ENCODE data around the gene TMPRSS9.
A peak's percentile ranks its signal among the peaks of the same experiment; 100 is the strongest.

The TMPRSS9 gene

DNA sequence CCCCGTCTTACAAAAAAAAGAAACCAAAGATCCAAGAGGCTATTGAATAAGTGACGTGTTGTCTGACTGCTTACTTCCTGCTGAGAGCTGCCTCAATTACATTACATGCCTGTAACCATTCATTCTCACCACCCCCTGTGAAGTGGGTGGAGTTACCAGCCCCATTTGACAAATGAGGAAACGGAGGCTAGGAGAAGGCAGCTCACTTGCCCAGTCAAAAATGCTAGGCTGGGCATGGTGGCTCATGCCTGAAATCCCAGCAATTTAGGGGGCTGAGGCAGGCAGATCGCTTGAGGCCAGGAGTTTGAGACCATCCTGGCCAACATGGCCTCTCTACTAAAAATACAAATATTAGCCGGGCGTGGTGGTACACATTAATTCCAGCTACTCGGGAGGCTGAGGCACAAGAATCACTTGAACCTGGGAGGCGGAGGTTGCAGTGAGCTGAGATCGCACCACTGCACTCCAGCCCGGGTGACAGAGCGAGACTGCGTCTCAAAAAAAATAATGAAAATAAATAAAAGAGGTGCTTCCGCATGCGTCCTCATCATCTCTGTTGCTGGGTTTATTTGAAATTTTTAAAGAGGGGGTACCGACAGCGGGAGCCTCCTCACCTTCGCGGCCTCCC, 32.2 kb upstream of the TMPRSS9 start (continued):
- TF ChIP-seq, protein P1, sequence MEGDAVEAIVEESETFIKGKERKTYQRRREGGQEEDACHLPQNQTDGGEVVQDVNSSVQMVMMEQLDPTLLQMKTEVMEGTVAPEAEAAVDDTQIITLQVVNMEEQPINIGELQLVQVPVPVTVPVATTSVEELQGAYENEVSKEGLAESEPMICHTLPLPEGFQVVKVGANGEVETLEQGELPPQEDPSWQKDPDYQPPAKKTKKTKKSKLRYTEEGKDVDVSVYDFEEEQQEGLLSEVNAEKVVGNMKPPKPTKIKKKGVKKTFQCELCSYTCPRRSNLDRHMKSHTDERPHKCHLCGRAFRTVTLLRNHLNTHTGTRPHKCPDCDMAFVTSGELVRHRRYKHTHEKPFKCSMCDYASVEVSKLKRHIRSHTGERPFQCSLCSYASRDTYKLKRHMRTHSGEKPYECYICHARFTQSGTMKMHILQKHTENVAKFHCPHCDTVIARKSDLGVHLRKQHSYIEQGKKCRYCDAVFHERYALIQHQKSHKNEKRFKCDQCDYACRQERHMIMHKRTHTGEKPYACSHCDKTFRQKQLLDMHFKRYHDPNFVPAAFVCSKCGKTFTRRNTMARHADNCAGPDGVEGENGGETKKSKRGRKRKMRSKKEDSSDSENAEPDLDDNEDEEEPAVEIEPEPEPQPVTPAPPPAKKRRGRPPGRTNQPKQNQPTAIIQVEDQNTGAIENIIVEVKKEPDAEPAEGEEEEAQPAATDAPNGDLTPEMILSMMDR (tag by site-specific recombination; IDR thresholded peaks at IDR 0.05), result 0 out of 2 replicates have a peak, but pooled peaks have one; percentile 6
- TF ChIP-seq ZBTB10 (tag by site-specific recombination; IDR thresholded peaks at IDR 0.05) (0 out of 2 replicates have a peak, but pooled peaks have one; percentile 29), ZBTB21 (tag by site-specific recombination; IDR thresholded peaks at IDR 0.05) (peak; percentile 61; the same call in 1 of the 2 replicates), ZNF501 (tag by site-specific recombination; IDR thresholded peaks at IDR 0.05) (no peak), GLIS1 (tag by site-specific recombination; IDR thresholded peaks at IDR 0.05) (peak; percentile 86)
- TF ChIP-seq, protein P2, sequence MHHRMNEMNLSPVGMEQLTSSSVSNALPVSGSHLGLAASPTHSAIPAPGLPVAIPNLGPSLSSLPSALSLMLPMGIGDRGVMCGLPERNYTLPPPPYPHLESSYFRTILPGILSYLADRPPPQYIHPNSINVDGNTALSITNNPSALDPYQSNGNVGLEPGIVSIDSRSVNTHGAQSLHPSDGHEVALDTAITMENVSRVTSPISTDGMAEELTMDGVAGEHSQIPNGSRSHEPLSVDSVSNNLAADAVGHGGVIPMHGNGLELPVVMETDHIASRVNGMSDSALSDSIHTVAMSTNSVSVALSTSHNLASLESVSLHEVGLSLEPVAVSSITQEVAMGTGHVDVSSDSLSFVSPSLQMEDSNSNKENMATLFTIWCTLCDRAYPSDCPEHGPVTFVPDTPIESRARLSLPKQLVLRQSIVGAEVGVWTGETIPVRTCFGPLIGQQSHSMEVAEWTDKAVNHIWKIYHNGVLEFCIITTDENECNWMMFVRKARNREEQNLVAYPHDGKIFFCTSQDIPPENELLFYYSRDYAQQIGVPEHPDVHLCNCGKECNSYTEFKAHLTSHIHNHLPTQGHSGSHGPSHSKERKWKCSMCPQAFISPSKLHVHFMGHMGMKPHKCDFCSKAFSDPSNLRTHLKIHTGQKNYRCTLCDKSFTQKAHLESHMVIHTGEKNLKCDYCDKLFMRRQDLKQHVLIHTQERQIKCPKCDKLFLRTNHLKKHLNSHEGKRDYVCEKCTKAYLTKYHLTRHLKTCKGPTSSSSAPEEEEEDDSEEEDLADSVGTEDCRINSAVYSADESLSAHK (tag by site-specific recombination; IDR thresholded peaks at IDR 0.05), result no peak

- H3K4me3 ChIP-seq (ENCODE audit: low read depth, low read length), result peak within 1 kb of the TSS; percentile 92
- ChIA-PET POLR2A (interaction anchor here (0.7 to 1.7 kb wide), 9 partner anchors 10 to 147 kb away, joined by 3 to 6 read pairs (median 4); partner anchors contain the start of gene GADD45B), CTCF (interaction anchor here (1.7 kb wide), 1 partner anchor 54 kb away, joined by 4 read pairs; no protein-coding TSS in a partner anchor)
- peak within 1 kb of the TSS; percentile 90 for H3K27ac ChIP-seq (ENCODE audit: extremely low read depth, low read depth, low read length)
- peaks cover 1 to 28% of the 10 kb centered on the region in 2 experiments; a peak in 2 of 3 replicates for H3K36me3 ChIP-seq (ENCODE audit: control insufficient read depth in 2 of 2, insufficient read depth in 1 of 2, low read length in 2 of 2)
- H3K9me3 ChIP-seq (ENCODE audit: control insufficient read depth, insufficient read depth, low read depth, low read length), result no peaks in the 10 kb centered on the region
- H3K4me1 ChIP-seq (ENCODE audit: control insufficient read depth, insufficient read depth, low read length), result peaks cover 14% of the 10 kb centered on the region
- TF ChIP-seq HOXA7 (CRISPR knock-in tag; IDR thresholded peaks at IDR 0.05; ENCODE audit: borderline replicate concordance), result no peak
- no peak for TF ChIP-seq ZIC2 (tag by site-specific recombination; IDR thresholded peaks at IDR 0.05)
- TF ChIP-seq, protein P3, sequence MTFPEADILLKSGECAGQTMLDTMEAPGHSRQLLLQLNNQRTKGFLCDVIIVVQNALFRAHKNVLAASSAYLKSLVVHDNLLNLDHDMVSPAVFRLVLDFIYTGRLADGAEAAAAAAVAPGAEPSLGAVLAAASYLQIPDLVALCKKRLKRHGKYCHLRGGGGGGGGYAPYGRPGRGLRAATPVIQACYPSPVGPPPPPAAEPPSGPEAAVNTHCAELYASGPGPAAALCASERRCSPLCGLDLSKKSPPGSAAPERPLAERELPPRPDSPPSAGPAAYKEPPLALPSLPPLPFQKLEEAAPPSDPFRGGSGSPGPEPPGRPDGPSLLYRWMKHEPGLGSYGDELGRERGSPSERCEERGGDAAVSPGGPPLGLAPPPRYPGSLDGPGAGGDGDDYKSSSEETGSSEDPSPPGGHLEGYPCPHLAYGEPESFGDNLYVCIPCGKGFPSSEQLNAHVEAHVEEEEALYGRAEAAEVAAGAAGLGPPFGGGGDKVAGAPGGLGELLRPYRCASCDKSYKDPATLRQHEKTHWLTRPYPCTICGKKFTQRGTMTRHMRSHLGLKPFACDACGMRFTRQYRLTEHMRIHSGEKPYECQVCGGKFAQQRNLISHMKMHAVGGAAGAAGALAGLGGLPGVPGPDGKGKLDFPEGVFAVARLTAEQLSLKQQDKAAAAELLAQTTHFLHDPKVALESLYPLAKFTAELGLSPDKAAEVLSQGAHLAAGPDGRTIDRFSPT (tag by site-specific recombination; IDR thresholded peaks at IDR 0.05), result peak; percentile 39; the same call in 1 of the 2 replicates
- peak; percentile 87 for TF ChIP-seq KLF1 (tag by site-specific recombination; IDR thresholded peaks at IDR 0.05)
- TF ChIP-seq GLIS2 (tag by site-specific recombination; IDR thresholded peaks at IDR 0.05), result peak; percentile 50; the same call in 1 of the 2 replicates
- no peak for TF ChIP-seq ZNF664 (tag by site-specific recombination; IDR thresholded peaks at IDR 0.05)
- TF ChIP-seq ZNF24 (tag by site-specific recombination; IDR thresholded peaks at IDR 0.05), result no peak
- TF ChIP-seq ZNF423 (tag by site-specific recombination; IDR thresholded peaks at IDR 0.05), result no peak
- TF ChIP-seq ZNF341 (tag by site-specific recombination; IDR thresholded peaks at IDR 0.05; ENCODE audit: low read depth), result peak; percentile 92
- TF ChIP-seq SP2 (tag by site-specific recombination; IDR thresholded peaks at IDR 0.05), result peak; percentile 73
- no peak for TF ChIP-seq ZNF571 (tag by site-specific recombination; IDR thresholded peaks at IDR 0.05)
- TF ChIP-seq ZNF302 (tag by site-specific recombination; IDR thresholded peaks at IDR 0.05; ENCODE audit: low read depth), result no peak
- 0 out of 2 replicates have a peak, but pooled peaks have one; percentile 25 for TF ChIP-seq ZNF692 (tag by site-specific recombination; IDR thresholded peaks at IDR 0.05)
- TF ChIP-seq ZNF596 (tag by site-specific recombination; IDR thresholded peaks at IDR 0.05), result 0 out of 2 replicates have a peak, but pooled peaks have one; percentile 21
Observed at GRCh38 chr19:2328401-2329148, 31.5 kb upstream of the TMPRSS9 start, which contains the start of the genes LSM7 and SPPL2B. Gene LSM7 (minus strand): TSS chr19:2328586. CDS start chr19:2328566, 20 bp downstream. Gene SPPL2B (plus strand): TSS chr19:2328684. CDS start chr19:2328710, 26 bp downstream.

Data from HEK293 (cell line).